ENCODE results near the gene BMP10. TPM values are rescaled to one million over a fixed set of nuclear protein-coding genes. Genes with fewer than 3 reads are reported as not detected.

The BMP10 gene
- total RNA-seq, 1 experiment from 2014 or later = not detected

DNA sequence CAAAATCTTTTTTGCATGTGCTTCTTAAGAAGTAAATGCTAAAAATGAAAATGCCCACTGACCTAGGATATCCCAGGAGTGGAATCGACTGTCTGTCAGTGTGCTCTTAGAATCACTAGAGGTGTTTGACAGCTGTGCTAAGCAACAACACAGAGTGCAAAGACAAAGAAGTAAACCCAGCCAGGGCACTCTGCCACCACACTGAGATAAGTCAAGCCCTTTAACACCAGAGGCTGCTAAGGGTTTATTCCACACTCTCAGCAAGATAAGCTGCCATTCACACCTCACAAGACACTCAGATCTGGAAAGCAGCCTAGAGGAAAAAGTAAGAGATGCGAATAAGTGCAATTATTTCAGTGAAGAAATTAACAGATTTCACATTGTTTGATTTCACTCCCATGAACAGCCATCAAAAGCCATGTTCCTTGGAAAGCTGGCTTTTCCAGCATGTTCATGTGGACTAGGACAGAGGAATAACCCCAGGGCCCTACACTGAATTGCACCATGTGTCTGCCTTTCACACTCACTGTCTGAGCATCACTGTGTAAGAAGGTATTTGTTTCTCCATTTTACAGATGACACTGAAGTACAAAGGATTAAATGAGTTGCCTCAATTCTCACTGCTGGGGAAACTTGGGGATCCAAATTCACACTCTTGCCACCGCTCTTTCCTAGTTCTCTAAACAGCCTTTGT lies 6.0 kb upstream of the BMP10 start:
- DNase-seq (ENCODE audit: low read depth, low spot score) (no peak), ATAC-seq (no peak)
- intact Hi-C loops (cut with micrococcal nuclease) = no loop called here
- POLR2A ChIA-PET = no interaction called here
- Histone ChIP-seq H3K27me3 (ENCODE audit: insufficient read depth, low read length) (peaks cover 26% of the 10 kb centered on the region), H3K9me2 (ENCODE audit: insufficient read depth) (no peaks in the 10 kb centered on the region), H3K4me1 (ENCODE audit: control insufficient read depth in 1 of 2, insufficient read depth in 2 of 2, low read length in 2 of 2) (no peaks in the 10 kb centered on the region), H3K27ac (ENCODE audit: low read depth, low read length) (no peak overlapping the region), H2AFZ (ENCODE audit: low read depth, low read length, poor library complexity, severe bottlenecking) (no peak overlapping the region), H3K36me3 (ENCODE audit: control insufficient read depth in 1 of 2, insufficient read depth in 2 of 2, low read length in 2 of 2) (no peaks in the 10 kb centered on the region), H3K4me2 (ENCODE audit: low read length) (no peak overlapping the region), H3K9me3 (ENCODE audit: control insufficient read depth in 1 of 2, insufficient read depth in 1 of 2, low read depth in 1 of 2, low read length in 2 of 2) (no peaks in the 10 kb centered on the region), H4K20me1 (ENCODE audit: insufficient read depth) (no peaks in the 10 kb centered on the region), H3K9ac (ENCODE audit: low read length) (no peak overlapping the region), H3K79me2 (ENCODE audit: insufficient read depth, low read length) (no peaks in the 10 kb centered on the region), H3K4me3 (replicated peaks in 1 of 2; ENCODE audit: low read depth in 1 of 2, low read length in 2 of 2) (no peak overlapping the region)
- no TSS peak for BruUV-seq (replicated peaks)
- CTCF ChIA-PET = no interaction called here
- RAD21 ChIA-PET (ENCODE audit: low non-redundant PET in 1 of 2, low total read pairs in 2 of 2, uncharacterized antibody in 2 of 2, unreplicated experiment in 2 of 2) = no interaction called here
- no peak for TF ChIP-seq ZFX (IDR thresholded peaks at IDR 0.05)
- no peak for TF ChIP-seq EZH2 (IDR thresholded peaks at IDR 0.05)
- no peak for TF ChIP-seq POLR2AphosphoS5 (IDR thresholded peaks at IDR 0.05; ENCODE audit: low read depth, low read length)
- no peak for TF ChIP-seq YY1 (IDR thresholded peaks at IDR 0.05; ENCODE audit: extremely low read depth, insufficient replicate concordance, low read depth, low read length)
- no peak for TF ChIP-seq CEBPB (IDR thresholded peaks at IDR 0.05; ENCODE audit: low read depth)
- TF ChIP-seq ELF1 (IDR thresholded peaks at IDR 0.05; ENCODE audit: borderline replicate concordance, low read depth) = no peak
- no peak for TF ChIP-seq CBX3 (IDR thresholded peaks at IDR 0.05; ENCODE audit: low read depth)
- TF ChIP-seq, protein P1, sequence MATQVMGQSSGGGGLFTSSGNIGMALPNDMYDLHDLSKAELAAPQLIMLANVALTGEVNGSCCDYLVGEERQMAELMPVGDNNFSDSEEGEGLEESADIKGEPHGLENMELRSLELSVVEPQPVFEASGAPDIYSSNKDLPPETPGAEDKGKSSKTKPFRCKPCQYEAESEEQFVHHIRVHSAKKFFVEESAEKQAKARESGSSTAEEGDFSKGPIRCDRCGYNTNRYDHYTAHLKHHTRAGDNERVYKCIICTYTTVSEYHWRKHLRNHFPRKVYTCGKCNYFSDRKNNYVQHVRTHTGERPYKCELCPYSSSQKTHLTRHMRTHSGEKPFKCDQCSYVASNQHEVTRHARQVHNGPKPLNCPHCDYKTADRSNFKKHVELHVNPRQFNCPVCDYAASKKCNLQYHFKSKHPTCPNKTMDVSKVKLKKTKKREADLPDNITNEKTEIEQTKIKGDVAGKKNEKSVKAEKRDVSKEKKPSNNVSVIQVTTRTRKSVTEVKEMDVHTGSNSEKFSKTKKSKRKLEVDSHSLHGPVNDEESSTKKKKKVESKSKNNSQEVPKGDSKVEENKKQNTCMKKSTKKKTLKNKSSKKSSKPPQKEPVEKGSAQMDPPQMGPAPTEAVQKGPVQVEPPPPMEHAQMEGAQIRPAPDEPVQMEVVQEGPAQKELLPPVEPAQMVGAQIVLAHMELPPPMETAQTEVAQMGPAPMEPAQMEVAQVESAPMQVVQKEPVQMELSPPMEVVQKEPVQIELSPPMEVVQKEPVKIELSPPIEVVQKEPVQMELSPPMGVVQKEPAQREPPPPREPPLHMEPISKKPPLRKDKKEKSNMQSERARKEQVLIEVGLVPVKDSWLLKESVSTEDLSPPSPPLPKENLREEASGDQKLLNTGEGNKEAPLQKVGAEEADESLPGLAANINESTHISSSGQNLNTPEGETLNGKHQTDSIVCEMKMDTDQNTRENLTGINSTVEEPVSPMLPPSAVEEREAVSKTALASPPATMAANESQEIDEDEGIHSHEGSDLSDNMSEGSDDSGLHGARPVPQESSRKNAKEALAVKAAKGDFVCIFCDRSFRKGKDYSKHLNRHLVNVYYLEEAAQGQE (IDR thresholded peaks at IDR 0.05; ENCODE audit: low read depth) = no peak
